Small intestine (tissue), 7 donors: ENCODE measurements around the gene INSR. TPM values are rescaled to one million over a fixed set of nuclear protein-coding genes. Genes with fewer than 3 reads are reported as not detected.

ENCODE experiments used
- DNase-seq, 2 donors: peaks; one replicate each; pipeline versions ENCODE4 v3.0.0 to v3.0.0-alpha.2; 2013
- FAIRE-seq: peaks from 2 replicates; lab custom pipeline; 2012; peaks lifted over from hg19 to GRCh38; lab: Jason Lieb, UNC
- H3K27ac ChIP-seq, 3 donors: one replicate each; pipeline ENCODE4 v1.5.1; 2013; ENCODE audit warnings: low read length in 2 of 3, mild to moderate bottlenecking in 2 of 3, control low read depth in 1 of 3, inconsistent platforms in 1 of 3, low read depth in 1 of 3, moderate library complexity in 1 of 3
- H3K27me3 ChIP-seq, 3 donors: one replicate each; pipeline ENCODE4 v1.6.1; 2013; ENCODE audit warnings: low read length in 3 of 3, inconsistent platforms in 1 of 3; ENCODE audit not compliant: control insufficient read depth in 3 of 3, insufficient read depth in 3 of 3
- H3K36me3 ChIP-seq, 3 donors: one replicate each; pipeline ENCODE4 v1.6.1; 2013; ENCODE audit warnings: low read length in 3 of 3, inconsistent platforms in 1 of 3, low read depth in 1 of 3, mild to moderate bottlenecking in 1 of 3, moderate library complexity in 1 of 3; ENCODE audit not compliant: control insufficient read depth in 3 of 3, insufficient read depth in 2 of 3
- H3K4me1 ChIP-seq, 3 donors: one replicate each; pipeline ENCODE4 v1.6.1; 2013; ENCODE audit warnings: low read length in 2 of 3, inconsistent platforms in 1 of 3, low read depth in 1 of 3, mild to moderate bottlenecking in 1 of 3, moderate library complexity in 1 of 3; ENCODE audit not compliant: control insufficient read depth in 3 of 3, insufficient read depth in 2 of 3
- H3K4me3 ChIP-seq, 3 donors: one replicate each; pipeline ENCODE4 v1.5.1; 2013; ENCODE audit warnings: low read length in 3 of 3, control low read depth in 1 of 3, inconsistent platforms in 1 of 3, low read depth in 1 of 3, mild to moderate bottlenecking in 1 of 3, moderate library complexity in 1 of 3
- H3K9me3 ChIP-seq, 2 donors: one replicate each; pipeline ENCODE4 v1.6.1; 2013; ENCODE audit warnings: low read depth in 1 of 2, low read length in 1 of 2; ENCODE audit not compliant: control insufficient read depth in 2 of 2, insufficient read depth in 1 of 2
- WGBS, 3 donors: extraction: QIAGEN DNeasy Blood & Tissue Kit; methylation state at CpG; one replicate each; pipeline ENCODE4 v1.1.7; 2013; 5-methylcytosine and 5-hydroxymethylcytosine counted together
- polyA plus RNA-seq, 4 donors: library from polyadenylated mRNA; stranded (reverse) in 3 of 4; unstranded in 1 of 4; fragments of 200-250 nt in 3 of 4; fragments of 120-200 nt in 1 of 4; gene quantifications; one replicate each; pipeline versions ENCODE4 v1.2.1 to v1.2.3, GENCODE V29; 2013
- donor health status: healthy with polysubstance abuse.
- donor health status: control.
- donor health status: control.
- donor health status: Bipolar disorder and iron deficiency.
- donor health status: healthy.

Gene INSR
- polyA plus RNA-seq, 4 donors, result 10.6 to 34.4 (median 16.0) TPM

- Histone ChIP-seq H3K36me3 (peaks cover 37 to 55% (median 41%) of the 10 kb centered on the region in 3 donors), H3K4me3 (no peak overlapping the region), H3K27me3 (no peaks in the 10 kb centered on the region), H3K27ac (no peak overlapping the region), H3K4me1 (no peaks in the 10 kb centered on the region), H3K9me3 (peaks cover 11 to 79% of the 10 kb centered on the region in 2 donors)
- DNase-seq (peak in 1 of 2 donors; percentile 37), FAIRE-seq (no peak)
- 98 to 99% (median 98%) methylated on average over 15 of the region's 15 CpGs for WGBS, 3 donors
Measured at GRCh38 chr19:7083076-7083956, 210.9 kb downstream of the INSR start.

- peaks cover 15 to 67% of the 10 kb centered on the region in 2 donors for H3K9me3 ChIP-seq
- H3K27me3 ChIP-seq, result no peaks in the 10 kb centered on the region
- 94 to 100% (median 99%) methylated on average over 2 of the region's 2 CpGs for WGBS, 3 donors
- no peak overlapping the region for H3K27ac ChIP-seq
- H3K4me1 ChIP-seq, result no peaks in the 10 kb centered on the region
- no peak overlapping the region for H3K4me3 ChIP-seq
- no peak for FAIRE-seq
- peaks cover 61 to 70% (median 66%) of the 10 kb centered on the region in 3 donors for H3K36me3 ChIP-seq
- no peak for DNase-seq
Measured at GRCh38 chr19:7078008-7078407, 216.2 kb downstream of the INSR start.

GRCh38 chr19:7076151-7076550, 218.1 kb downstream of the INSR start:
- H3K27me3 ChIP-seq, result no peaks in the 10 kb centered on the region
- no peak overlapping the region for H3K27ac ChIP-seq
- H3K36me3 ChIP-seq, result peaks cover 56 to 69% (median 58%) of the 10 kb centered on the region in 3 donors
- peaks cover 11 to 52% of the 10 kb centered on the region in 2 donors for H3K9me3 ChIP-seq
- WGBS, 3 donors, result 96 to 99% (median 97%) methylated on average over 6 of the region's 6 CpGs
- H3K4me1 ChIP-seq, result no peaks in the 10 kb centered on the region
- no peak for FAIRE-seq
- no peak overlapping the region for H3K4me3 ChIP-seq
- no peak for DNase-seq

GRCh38 chr19:7074705-7075282, 219.4 kb downstream of the INSR start:
- no peak for FAIRE-seq
- H3K4me3 ChIP-seq, result no peak overlapping the region
- no peaks in the 10 kb centered on the region for H3K27me3 ChIP-seq
- H3K36me3 ChIP-seq, result peaks cover 43 to 64% (median 46%) of the 10 kb centered on the region in 3 donors
- peaks cover 2 to 6% (median 4%) of the 10 kb centered on the region in 3 donors for H3K4me1 ChIP-seq
- no peak overlapping the region for H3K27ac ChIP-seq
- 98 to 99% (median 98%) methylated on average over 24 to 29 of the region's 29 CpGs for WGBS, 3 donors
- H3K9me3 ChIP-seq, result peaks cover 5 to 39% of the 10 kb centered on the region in 2 donors
- DNase-seq, result no peak

- H3K27me3 ChIP-seq, result no peaks in the 10 kb centered on the region
- FAIRE-seq (no peak), DNase-seq (no peak)
- H3K4me1 ChIP-seq, result peaks cover 2 to 6% (median 4%) of the 10 kb centered on the region in 3 donors
- no peak overlapping the region for H3K4me3 ChIP-seq
- no peak overlapping the region for H3K27ac ChIP-seq
- peaks cover 31 to 58% (median 33%) of the 10 kb centered on the region in 3 donors for H3K36me3 ChIP-seq
- WGBS, 3 donors, result 96 to 98% (median 97%) methylated on average over 6 of the region's 6 CpGs
- peaks cover 4 to 29% of the 10 kb centered on the region in 2 donors for H3K9me3 ChIP-seq
Measured at GRCh38 chr19:7072541-7072940, 221.7 kb downstream of the INSR start.

GRCh38 chr19:7069904-7070226, 224.3 kb downstream of the INSR start:
- FAIRE-seq (no peak), DNase-seq (no peak)
- Histone ChIP-seq H3K27me3 (no peaks in the 10 kb centered on the region), H3K4me1 (peaks cover 2 to 6% (median 4%) of the 10 kb centered on the region in 3 donors), H3K4me3 (peak overlapping the region; percentile 82 to 97 (median 84)), H3K27ac (peak overlapping the region; percentile 28 to 92 (median 90)), H3K36me3 (peaks cover 7 to 35% (median 11%) of the 10 kb centered on the region in 3 donors), H3K9me3 (peaks cover 0 to 14% of the 10 kb centered on the region in 2 donors)
- 0 to 1% (median 1%) methylated on average over 12 of the region's 12 CpGs for WGBS, 3 donors

- Histone ChIP-seq H3K4me3 (peak within 1 kb of the TSS; percentile 82 to 97 (median 84)), H3K27ac (peak within 1 kb of the TSS; percentile 28 to 92 (median 90)), H3K27me3 (no peaks in the 10 kb centered on the region), H3K36me3 (peaks cover 5 to 29% (median 11%) of the 10 kb centered on the region in 3 donors), H3K4me1 (peaks cover 2 to 6% (median 4%) of the 10 kb centered on the region in 3 donors), H3K9me3 (peaks cover 0 to 12% of the 10 kb centered on the region in 2 donors)
- DNase-seq (peak; percentile 98 to 99), FAIRE-seq (no peak)
- WGBS, 3 donors, result 1% methylated on average over 53 to 56 of the region's 56 CpGs
Measured at GRCh38 chr19:7069042-7069903, 224.9 kb downstream of the INSR start, which contains the start of gene ZNF557. ZNF557 (plus strand) TSS chr19:7069703; CDS start chr19:7075075, 5,372 bp downstream.
